Glutamatergic neuron (in vitro differentiated cells): Measurements from ENCODE around the gene NMNAT2. TPM values are rescaled to one million over a fixed set of nuclear protein-coding genes. Genes with fewer than 3 reads are reported as not detected.

Experiments
- DNase-seq: peaks from one replicate; pipeline ENCODE4 v3.0.0; 2022
- H3K27ac Mint-ChIP-seq: one replicate; pipeline ENCODE4 v1.8.0; 2020; ENCODE audit warnings: mild to moderate bottlenecking, mixed read lengths, inconsistent platforms; ENCODE audit not compliant: unreplicated experiment
- H3K27me3 Mint-ChIP-seq: one replicate; pipeline ENCODE4 v1.8.0; 2020; ENCODE audit warnings: mild to moderate bottlenecking, moderate library complexity, mixed read lengths, inconsistent platforms; ENCODE audit not compliant: unreplicated experiment
- H3K36me3 Mint-ChIP-seq: one replicate; pipeline ENCODE4 v1.8.0; 2020; ENCODE audit warnings: mild to moderate bottlenecking, mixed read lengths, inconsistent platforms; ENCODE audit not compliant: unreplicated experiment
- H3K4me1 Mint-ChIP-seq: one replicate; pipeline ENCODE4 v1.8.0; 2020; ENCODE audit warnings: mild to moderate bottlenecking, low read depth, mixed read lengths, inconsistent platforms; ENCODE audit not compliant: unreplicated experiment
- H3K4me3 Mint-ChIP-seq: one replicate; pipeline ENCODE4 v1.8.0; 2020; ENCODE audit warnings: mild to moderate bottlenecking, mixed read lengths, inconsistent platforms; ENCODE audit not compliant: unreplicated experiment
- H3K9me3 Mint-ChIP-seq: one replicate; pipeline ENCODE4 v1.8.0; 2020; ENCODE audit warnings: mild to moderate bottlenecking, moderate library complexity, mixed read lengths, inconsistent platforms; ENCODE audit not compliant: unreplicated experiment
- total RNA-seq: library from RNA; stranded (reverse); fragmentation: NEBNext Ultra II Directional; extraction: Animal tissue kit (Norgen Biotek cat#: 25700); gene quantifications from one replicate; pipeline ENCODE4 v1.2.1, GENCODE V29; 2021; ENCODE audit not compliant: unreplicated experiment
- TF ChIP-seq, protein P1 (sequence below): fragments of 200-600 bp; sonication (generic); IDR thresholded peaks from one replicate; pipeline ENCODE4 v1.5.0; 2021; ENCODE audit not compliant: partially characterized antibody, unreplicated experiment

NMNAT2 gene
- total RNA-seq, 1 donor from 2014 or later = 76.4 TPM

DNA sequence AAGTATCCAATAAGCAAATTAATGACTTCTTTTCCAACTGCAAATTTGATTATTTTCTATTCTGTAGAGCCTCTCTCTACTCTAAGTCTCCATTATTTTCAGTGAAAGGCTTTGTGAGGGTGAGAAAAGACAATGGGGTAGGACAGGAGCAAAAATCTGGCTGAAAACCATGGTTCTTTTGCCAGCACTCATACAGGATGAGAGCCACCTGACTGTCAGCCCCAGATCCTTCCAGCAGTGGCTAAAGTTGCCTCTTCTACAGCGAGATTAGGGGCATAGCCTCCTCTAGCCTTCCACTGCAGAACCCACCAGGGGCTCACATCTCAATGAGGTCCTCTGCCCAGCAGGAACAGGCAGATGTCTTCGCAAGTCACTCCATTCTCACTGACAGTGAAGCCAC, 23.7 kb downstream of the NMNAT2 start:
- peaks cover 1% of the 10 kb centered on the region for H3K27me3 Mint-ChIP-seq
- TF ChIP-seq, protein P1, sequence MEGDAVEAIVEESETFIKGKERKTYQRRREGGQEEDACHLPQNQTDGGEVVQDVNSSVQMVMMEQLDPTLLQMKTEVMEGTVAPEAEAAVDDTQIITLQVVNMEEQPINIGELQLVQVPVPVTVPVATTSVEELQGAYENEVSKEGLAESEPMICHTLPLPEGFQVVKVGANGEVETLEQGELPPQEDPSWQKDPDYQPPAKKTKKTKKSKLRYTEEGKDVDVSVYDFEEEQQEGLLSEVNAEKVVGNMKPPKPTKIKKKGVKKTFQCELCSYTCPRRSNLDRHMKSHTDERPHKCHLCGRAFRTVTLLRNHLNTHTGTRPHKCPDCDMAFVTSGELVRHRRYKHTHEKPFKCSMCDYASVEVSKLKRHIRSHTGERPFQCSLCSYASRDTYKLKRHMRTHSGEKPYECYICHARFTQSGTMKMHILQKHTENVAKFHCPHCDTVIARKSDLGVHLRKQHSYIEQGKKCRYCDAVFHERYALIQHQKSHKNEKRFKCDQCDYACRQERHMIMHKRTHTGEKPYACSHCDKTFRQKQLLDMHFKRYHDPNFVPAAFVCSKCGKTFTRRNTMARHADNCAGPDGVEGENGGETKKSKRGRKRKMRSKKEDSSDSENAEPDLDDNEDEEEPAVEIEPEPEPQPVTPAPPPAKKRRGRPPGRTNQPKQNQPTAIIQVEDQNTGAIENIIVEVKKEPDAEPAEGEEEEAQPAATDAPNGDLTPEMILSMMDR = no peak
- H3K4me1 Mint-ChIP-seq = peaks cover 2% of the 10 kb centered on the region
- no peaks in the 10 kb centered on the region for H3K36me3 Mint-ChIP-seq
- no peak overlapping the region for H3K4me3 Mint-ChIP-seq
- H3K9me3 Mint-ChIP-seq = peaks cover 2% of the 10 kb centered on the region
- no peak overlapping the region for H3K27ac Mint-ChIP-seq
- DNase-seq = no peak

DNA sequence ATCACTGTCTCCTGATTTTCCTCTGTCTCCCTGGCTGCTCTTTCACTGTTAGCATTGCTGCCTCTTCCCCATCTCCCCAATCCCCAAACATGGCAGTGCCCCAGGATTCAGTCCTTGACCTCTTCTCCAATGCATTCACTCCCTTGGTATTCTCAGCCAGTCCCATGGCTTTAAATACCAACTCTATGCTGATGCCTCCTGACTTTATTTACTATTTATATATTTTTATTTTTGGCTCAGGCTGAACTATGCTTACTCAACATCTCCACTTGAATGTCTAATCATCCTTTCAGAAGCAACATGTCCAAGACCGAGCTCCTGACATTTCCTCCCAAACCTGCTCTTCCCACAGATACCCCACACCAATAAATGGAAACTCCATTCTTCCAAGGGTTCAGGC, 26.3 kb downstream of the NMNAT2 start:
- Mint-ChIP-seq H3K27ac (no peak overlapping the region), H3K27me3 (peaks cover 2% of the 10 kb centered on the region), H3K4me1 (no peaks in the 10 kb centered on the region), H3K4me3 (no peak overlapping the region), H3K36me3 (no peaks in the 10 kb centered on the region), H3K9me3 (no peaks in the 10 kb centered on the region)
- TF ChIP-seq, protein P1 = no peak
- no peak for DNase-seq

DNA sequence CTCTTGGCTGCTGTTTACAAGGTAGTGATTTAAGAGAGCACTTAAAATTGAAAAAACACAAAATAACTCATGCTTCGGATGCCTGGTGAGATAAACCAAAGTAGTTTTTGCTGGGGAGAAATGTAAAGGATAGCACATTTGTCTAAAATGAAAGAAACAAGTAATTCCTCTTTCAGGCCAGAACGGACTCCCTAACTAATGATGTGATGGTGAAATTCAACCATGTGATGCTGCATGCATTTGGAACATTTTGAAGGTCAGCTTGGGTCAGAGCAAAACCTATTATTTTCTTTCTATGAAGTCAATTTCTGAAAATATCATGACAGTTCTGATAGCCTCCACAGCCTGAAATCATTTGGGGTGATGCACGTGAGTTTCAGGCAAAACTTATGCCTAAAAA, 27.6 kb downstream of the NMNAT2 start:
- no peak for DNase-seq
- Mint-ChIP-seq H3K4me3 (no peak overlapping the region), H3K9me3 (no peaks in the 10 kb centered on the region), H3K27ac (no peak overlapping the region), H3K4me1 (no peaks in the 10 kb centered on the region), H3K36me3 (no peaks in the 10 kb centered on the region), H3K27me3 (peaks cover 2% of the 10 kb centered on the region)
- TF ChIP-seq, protein P1 = no peak

DNA sequence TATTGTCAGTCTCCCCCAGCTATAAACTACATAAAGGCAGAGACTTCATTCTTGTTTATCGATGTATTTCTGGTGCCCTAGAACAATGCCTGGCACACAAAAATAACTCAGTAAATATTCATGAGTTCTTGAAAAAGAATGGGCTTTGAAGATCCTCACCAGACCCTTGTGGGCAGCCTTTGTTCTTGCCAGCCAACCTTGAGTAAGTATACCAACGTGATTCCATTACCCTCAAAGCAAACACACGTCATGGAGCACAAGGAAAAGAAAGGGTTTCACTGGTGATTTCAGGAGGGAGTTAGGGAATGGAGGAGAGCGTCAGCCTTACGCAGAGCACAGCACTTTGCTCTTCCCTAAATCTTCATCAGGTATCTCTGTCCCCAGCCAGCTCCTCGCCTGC, 29.4 kb downstream of the NMNAT2 start:
- Mint-ChIP-seq H3K4me3 (no peak overlapping the region), H3K36me3 (no peaks in the 10 kb centered on the region), H3K27ac (no peak overlapping the region), H3K27me3 (peaks cover 2% of the 10 kb centered on the region), H3K9me3 (no peaks in the 10 kb centered on the region), H3K4me1 (no peaks in the 10 kb centered on the region)
- DNase-seq = no peak
- TF ChIP-seq, protein P1 = no peak

DNA sequence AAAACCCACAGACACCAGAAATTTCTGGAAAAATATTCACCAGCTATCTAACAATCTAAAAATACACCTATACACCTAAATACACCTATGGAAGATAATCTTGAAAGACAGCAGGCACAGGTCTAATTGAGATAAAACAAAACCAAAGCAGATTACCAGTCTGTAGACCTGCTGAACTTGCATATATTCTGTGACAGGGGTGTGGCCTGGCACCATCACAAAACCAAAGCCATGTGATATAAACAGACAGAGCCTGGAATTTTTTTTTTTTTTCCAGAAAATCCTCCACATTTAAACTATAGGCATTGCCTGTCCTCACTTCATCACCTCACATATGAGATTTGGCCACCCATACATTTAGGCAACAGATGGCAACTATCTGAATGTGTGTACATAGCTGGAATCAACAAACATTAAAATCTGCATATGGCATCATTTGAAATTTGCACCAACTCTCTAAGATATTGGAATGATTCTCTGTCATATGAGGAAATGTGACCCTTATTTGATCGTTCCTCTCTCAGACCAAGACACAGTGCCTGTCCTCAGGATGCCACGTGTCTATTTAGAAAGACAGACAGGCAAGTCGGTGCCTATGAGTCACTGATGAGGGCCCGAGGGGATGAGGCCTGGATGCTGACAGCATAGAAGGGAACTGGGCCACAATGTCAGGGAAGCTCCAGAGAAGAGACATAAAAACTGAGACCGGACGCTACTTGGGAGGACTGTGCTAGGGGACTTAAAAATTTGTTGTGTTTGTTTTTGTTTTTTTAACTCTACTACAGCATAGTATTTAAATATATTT, 32.6 kb downstream of the NMNAT2 start:
- no peak for DNase-seq
- Mint-ChIP-seq H3K4me1 (no peaks in the 10 kb centered on the region), H3K4me3 (no peak overlapping the region), H3K27ac (no peak overlapping the region), H3K27me3 (peaks cover 2% of the 10 kb centered on the region), H3K9me3 (no peaks in the 10 kb centered on the region), H3K36me3 (peaks cover 9% of the 10 kb centered on the region)
- TF ChIP-seq, protein P1 = no peak
